Measurements from ENCODE around the gene MAEA.
A peak's percentile ranks its signal among the peaks of the same experiment; 100 is the strongest.

Gene MAEA

GRCh38 chr4:1289207-1290164 lies at the start of gene MAEA:
MAEA (plus strand) TSS chr4:1289891; CDS start chr4:1289914, 23 bp downstream.
- DNase-seq = peak; percentile 97

- no peak for DNase-seq
Measured at GRCh38 chr4:1239950-1240307, 49.8 kb upstream of the MAEA start.

- no peak for DNase-seq
Measured at GRCh38 chr4:1240721-1241465, 48.8 kb upstream of the MAEA start.

- DNase-seq = no peak
Measured at GRCh38 chr4:1241466-1241935, 48.2 kb upstream of the MAEA start.

- DNase-seq = no peak
Measured at GRCh38 chr4:1241936-1242505, 47.7 kb upstream of the MAEA start.

- no peak for DNase-seq
Measured at GRCh38 chr4:1242506-1243450, 46.9 kb upstream of the MAEA start.

- DNase-seq = no peak
Measured at GRCh38 chr4:1243451-1244080, 46.1 kb upstream of the MAEA start.

GRCh38 chr4:1244081-1244977 lies 45.4 kb upstream of the MAEA start:
- no peak for DNase-seq

GRCh38 chr4:1244978-1245471 lies 44.7 kb upstream of the MAEA start:
- DNase-seq = no peak

- DNase-seq = no peak
Measured at GRCh38 chr4:1245481-1246051, 44.1 kb upstream of the MAEA start.

GRCh38 chr4:1246111-1246881 lies 43.4 kb upstream of the MAEA start:
- DNase-seq = no peak

- no peak for DNase-seq
Measured at GRCh38 chr4:1246901-1247863, 42.5 kb upstream of the MAEA start.

GRCh38 chr4:1247864-1248244 lies 41.8 kb upstream of the MAEA start:
- DNase-seq = no peak

GRCh38 chr4:1248245-1249147 lies 41.2 kb upstream of the MAEA start, which contains the start of gene CTBP1:
CTBP1 (minus strand) TSS chr4:1249130; CDS start chr4:1241331, 7,799 bp downstream.
- DNase-seq = peak; percentile 93

- peak; percentile 89 for DNase-seq
Measured at GRCh38 chr4:1249148-1249730, 40.5 kb upstream of the MAEA start.

- DNase-seq = peak; percentile 83
Measured at GRCh38 chr4:1249731-1250526, 39.8 kb upstream of the MAEA start.

Measured in activated CD8-positive, alpha-beta memory T cell treated with anti-CD3 and anti-CD28 coated beads, Interleukin-2, amount 50 U/mL, for 48 hours (primary cell).